ENCODE data around the gene TENM4.
"Not testable (repeated sequence)": the region's sequence is repeated elsewhere in the genome, so short reads cannot be mapped to it uniquely, and the experiment has no call there.

The TENM4 gene

DNA sequence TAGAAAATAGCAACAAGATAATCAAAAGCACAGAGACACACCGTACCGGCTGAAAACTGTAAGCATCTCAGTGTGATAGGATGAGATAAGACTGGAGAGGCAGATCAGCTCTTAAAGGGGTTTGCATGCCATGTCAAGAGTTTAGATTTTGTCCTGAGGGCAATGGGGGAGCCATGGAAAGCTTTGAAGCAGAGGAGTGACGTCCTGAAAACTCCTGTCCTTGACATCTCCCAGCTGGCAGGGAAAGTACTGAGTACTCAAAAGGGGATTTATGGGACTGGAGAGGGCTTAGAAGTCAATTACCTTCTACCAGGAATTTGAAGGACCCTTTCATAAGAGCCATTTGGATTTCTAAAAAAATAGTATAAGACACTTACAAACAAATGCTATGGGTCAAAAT, 445.7 kb downstream of the TENM4 start:
- no peak for DNase-seq

DNA sequence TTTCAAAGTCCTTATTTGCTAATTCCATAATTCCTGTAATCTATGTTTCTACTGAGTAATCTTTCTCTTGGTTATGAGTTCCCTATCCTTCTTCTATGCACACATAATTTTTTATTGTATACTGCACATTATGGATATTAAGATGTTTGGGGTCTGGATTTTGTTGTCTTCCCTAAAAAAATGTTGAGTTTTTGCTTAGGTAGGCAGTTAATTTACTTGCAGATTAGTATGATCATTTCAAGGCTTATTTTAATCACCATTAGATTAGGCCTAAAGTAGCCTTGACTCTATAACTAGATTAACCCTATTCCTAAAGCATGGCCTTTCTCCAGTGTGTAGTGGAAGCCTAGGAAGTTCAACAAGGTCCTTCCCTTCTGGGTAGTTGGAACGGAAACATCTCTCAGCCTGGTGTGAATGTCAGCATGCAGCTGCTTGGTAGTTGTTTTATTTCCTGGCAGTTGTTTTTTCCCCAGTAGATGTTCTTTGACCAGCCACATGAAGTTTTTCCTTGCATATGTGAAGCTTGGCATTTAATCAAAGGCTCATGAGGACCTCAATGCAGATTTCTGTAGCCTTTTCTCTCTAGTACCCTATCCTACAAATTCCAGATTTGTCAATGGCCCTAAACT, 446.9 kb downstream of the TENM4 start:
- DNase-seq: no peak

DNA sequence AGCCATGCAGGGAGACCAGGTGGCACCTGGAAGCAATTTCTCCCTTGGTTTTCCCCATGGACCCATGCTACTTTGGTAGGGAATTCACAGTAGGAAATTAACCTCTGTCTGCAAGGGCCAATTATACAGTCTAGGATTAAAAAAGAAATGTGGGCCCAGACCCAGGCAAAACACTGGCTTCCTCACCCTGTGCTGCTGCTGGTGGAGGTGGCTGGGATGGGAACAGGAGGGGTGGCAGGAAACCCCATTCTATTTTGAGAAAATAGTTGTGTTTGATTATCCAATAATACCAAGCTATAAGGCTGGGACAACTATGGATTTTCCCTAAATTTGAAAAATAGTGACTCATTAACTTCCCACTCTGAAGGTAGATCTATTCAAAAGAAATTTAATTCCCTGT, 449.1 kb downstream of the TENM4 start:
- DNase-seq: no peak

DNA sequence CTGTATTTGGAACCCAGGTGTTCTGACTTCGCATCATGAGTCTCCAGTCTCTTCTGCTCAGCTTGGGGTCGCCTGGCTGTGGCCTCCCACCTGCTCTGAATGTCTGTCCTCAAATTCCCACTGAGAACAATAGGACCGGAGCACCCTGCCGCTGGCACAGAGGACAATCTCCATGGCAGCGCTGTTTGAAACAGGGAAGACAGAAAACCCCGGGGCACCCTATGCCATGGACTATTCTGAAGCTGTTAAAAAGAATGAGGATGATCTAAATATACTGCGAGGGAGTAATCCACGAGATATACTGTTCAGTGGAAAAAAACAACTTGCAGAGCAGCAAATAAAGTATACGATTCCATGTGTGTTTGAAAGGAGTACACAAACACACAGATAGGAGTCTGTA, 450.6 kb downstream of the TENM4 start:
- no peak for DNase-seq

DNA sequence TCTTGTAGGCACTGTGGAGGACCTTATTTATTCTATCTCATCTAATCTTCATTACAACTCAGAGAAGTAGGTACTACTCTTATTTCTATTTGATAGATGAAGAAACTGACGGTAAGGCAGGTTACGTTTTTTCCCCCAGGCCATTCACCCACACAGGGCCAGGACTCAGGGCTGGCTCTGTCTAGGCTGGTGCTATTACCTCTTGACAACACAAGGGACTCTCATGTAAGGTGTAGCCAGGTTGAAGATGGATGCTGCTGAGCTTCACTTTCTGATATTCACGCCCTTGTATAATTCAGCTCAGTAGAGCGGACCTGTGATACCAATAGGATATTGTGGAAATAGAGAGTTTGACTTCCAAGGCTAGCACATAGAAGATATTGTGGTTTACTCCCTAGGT, 453.1 kb downstream of the TENM4 start:
- no peak for DNase-seq

DNA sequence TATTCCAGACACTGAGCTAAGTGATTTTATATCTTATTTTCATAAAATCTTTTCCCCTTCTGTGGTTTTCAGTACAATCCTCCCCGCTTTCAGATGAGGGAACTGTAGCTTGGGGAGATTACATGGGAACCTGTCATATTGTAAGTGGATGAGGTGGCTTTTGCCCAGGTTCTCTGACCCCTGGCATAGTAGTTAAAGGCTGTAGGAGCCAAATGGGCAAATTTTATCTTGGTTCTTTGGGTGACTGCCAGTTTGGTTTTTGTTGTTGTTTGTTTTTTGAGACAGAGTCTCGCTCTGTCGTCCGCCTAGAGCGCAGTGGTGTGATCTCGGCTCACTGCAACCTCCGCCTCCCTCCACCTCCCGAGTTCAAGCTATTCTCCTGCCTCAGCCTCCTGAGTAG, 454.5 kb downstream of the TENM4 start:
- no peak for DNase-seq

DNA sequence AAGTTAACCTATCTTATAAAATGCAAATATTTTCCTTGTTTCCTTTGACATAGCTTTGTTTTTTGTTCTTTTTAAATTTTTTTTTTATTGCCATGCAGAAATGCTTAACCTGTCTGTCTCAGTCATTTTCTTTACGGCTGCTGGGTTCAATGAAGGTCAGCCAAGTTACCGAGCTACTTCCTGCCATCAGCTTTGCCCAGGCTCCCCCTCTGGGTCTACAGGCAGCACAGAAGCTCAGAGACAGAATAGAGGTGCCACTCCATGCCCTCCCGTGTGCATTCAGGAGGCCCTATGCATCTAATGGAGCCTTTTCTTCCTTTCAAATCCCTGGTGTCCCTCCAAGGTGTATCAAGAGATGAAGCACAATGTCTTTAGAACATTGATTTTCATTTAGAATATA, 455.2 kb downstream of the TENM4 start:
- no peak for DNase-seq

DNA sequence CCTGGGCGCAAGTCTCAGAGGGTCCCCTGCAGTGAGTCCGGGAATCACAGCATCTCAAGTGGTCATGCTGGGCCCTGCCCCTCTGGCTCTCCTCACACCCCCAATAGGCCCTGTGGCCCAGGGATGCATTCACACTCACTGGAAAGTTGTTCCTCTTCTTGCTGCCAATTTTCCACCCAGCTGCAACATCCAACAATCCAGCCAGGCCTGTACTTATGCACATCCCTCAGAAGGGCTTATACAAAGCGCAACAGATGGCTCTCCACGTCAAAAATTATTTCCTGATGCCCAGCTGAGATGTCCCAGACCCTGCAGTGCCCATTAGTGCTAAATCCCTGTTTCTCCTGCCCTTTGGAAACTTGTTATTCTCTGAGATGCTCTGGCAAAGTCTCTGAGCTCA, 458.4 kb downstream of the TENM4 start:
- no peak for DNase-seq

DNA sequence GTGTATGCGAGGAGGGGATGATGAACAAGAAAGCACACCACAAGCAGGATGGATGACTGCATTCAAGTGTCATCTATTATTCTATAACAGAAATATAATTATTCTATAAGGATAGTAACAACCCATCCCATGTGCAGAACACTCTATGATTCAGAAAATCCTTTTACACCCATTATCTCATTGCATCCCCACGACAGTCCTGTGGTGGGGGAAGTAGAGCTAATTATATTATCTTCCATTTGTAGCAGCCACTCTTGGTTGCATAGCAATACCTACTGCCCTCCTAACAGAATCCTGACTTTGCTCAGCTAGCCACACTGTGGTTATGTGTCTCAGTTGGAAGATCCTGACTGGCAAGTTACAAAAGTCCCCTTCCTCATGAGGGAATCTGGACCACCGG, 459.7 kb downstream of the TENM4 start:
- no peak for DNase-seq

DNA sequence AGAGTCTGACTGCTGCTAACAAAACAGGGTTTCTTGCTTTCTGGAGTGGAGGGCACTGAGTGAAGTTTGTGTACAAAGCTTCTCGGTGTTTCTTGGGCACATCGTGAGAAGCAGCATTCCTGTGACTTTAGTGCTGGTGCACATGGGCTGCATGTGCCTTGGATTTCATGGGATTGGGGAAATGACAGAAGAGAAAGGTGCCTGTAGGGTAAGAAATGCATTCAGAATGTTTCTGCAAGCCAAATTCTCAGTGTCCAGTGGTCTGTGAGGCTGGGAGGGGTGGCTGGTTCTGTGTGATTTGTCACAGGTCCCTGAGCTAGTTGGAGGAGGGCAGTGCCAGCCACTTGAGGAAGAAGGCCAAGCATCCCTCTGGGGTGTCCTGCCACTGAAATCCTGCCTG, 462.0 kb downstream of the TENM4 start:
- DNase-seq: no peak

DNA sequence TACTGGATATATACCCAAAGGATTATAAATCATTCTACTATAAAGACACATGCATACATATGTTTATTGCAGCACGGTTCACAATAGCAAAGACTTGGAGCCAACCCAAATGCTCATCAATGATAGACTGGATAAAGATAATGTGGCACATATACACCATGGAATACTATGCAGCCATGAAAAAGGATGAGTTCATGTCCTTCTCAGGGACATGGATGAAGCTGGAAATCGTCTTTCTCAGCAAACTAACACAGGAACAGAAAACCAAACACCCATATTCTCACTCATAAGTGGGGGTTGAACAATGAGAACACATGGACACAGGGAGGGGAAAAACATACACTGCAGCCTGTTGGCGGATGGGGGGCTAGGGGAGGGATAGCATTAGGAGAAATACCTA, 463.0 kb downstream of the TENM4 start:
- not testable (repeated sequence) for DNase-seq

DNA sequence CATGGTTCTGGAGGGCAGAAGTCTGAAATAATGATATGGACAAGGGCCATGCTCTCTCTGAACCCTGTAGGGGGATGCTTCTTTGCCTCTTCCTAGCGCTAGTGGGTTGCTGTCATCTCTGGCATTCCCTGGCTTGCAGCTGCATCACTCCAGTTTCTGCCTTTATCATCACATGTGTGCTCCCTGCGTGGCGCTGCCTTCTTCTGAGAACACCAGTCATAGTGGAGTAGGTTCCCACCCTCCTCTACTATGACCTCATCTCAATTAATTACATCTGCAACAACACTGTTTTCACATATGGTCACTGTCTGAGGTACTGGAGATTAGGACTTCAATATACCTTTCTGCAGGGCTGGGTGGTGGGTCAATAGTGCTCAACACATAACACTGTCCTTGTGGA, 463.8 kb downstream of the TENM4 start:
- DNase-seq: no peak

DNA sequence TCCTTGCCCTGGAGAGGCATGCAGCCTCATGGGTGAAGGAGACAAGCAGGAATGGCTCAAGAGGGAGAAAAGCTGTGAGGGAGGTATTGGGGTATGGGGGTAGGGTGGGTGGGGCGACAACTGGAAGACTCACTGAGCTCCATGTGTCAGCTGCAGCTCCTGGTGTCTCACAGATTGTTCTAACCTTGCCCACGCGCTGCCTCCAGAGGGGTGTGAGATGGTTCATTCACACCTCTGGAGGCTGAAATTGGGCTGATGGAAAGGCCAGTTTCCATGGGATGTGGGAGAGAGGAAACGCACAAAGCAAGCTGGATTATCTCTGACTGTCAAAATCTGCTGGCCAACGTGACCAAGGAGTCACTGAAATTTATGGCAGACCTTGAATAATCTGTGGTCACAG, 465.7 kb downstream of the TENM4 start:
- DNase-seq: no peak

DNA sequence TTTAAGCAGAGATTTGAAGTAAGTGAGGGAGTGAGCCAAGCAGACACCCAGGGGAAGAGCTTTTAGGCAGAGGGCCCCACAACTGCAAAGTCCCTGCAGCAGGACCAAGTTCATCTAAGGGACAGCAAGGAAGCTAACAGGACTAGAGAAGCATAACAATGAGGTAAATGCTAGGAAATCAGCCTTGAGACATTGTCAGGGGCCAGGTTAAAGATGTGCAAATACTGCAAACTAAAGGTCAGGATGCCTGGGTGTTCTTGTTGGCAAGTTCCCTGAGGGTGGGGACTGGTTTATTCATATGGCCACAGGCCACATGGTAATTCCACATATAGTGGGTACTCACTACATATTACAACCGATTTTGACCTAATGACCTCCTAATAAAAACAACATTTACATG, 467.0 kb downstream of the TENM4 start:
- no peak for DNase-seq

DNA sequence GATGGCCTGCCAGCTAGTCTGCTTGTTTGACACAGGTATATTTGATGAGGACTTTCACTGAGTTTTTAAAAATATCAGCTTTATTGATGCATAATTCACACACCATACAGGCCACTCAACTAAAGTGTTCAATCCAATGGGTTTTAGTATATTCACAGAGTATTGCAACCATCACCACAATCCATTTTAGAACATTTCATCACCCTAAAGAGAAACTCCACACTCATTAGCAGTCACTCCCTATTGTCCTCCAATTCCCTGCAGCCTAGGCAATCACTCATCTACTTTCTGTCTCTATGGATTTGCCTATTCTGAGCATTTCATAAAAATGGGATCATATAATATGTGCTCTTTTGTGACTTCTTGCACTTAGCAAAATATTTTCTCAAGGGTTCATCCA, 468.2 kb downstream of the TENM4 start:
- DNase-seq: no peak

DNA sequence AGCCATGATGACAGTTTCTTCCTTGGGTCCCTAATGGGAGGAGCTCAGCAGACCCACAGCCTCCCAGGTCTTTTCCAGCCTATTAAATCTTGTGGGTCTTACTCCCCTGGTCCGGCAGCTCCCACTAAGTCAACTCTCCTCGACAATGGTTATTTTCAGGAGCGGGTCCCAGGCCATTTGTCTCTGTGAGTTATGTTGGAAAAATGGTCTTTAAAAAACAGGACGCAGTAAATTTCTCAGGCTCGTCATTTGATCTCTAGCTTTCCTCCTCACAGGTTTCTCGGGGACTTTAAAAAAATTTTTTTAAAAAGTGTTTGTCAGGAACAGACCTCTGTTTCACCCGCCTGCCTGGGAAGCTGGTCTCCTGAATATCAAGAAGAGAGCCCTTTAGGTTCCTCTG, 468.7 kb downstream of the TENM4 start:
- no peak for DNase-seq

DNA sequence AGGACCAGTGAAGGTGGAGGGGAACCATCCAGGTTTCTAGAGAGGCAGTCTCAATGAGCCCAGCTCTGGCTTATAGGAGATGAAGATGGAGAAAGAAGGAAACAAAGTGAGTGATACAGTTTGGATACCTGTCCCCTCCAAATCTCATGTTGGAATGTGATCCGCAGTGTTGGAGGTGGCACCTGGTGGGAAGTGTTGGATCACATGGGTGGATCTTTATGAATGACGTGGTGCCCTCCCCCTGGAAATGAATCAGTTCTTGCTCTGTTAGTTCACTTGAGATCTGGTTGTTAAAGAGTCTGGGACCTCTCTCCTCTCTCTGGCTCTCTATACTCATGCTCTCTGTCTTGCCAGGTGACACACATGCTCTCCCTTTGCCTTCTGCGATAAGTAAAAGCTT, 473.0 kb downstream of the TENM4 start:
- no peak for DNase-seq

DNA sequence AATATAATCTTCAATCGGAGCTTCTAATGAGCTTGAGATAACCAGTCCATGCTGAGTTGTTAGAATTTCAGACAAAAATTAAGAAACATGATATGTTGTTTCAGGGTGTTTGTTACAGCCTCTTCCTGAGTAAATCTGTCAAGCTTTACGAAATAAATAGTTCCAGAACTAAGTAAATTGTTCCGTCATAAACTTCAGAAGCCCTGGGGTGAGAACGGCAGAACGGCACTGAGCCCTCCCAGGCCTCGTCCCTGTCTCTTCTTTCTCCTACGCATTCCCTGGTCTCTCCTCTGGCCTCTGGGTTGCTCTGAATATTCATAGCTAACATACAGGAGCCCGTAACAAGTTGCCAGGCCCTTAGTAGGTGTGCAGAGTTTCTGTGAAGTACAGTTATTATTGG, 475.4 kb downstream of the TENM4 start:
- no peak for DNase-seq

DNA sequence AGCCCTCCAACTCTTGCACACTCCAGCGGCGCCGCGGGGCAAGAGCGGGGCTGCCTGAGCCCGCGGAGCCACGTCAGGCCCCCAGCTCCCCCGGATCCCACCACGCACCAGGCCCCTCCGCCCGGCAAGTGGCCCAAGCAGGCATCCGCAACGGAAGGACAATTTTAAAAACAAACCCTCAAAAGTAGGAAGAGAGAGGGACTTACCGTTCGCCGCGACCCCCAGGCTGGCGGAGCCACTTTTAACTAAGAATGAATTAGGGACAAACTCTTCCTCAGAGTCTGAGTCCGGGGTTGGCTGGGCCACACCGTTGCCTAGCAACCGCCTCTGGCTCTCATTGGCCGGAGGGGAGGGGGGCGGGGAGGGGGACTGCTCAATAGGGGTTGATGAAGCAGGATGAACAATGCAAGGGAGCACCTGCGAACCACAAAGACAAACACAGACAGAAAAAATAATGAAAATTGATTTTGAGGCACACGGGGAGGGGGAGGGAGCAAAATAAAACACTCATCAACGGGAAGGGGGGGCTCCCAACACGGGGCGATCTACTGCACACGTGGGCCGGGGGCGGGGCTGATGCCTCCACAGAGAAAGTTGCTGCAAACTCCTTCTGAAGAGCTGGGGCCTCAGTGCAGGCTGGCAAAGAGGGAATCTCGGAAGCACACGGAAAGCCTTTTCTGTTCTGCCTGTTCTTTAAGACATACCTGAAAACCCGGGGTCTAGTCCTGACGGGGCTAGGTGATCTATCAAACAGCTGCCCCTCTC, 478.7 kb downstream of the TENM4 start:
- no peak for DNase-seq

DNA sequence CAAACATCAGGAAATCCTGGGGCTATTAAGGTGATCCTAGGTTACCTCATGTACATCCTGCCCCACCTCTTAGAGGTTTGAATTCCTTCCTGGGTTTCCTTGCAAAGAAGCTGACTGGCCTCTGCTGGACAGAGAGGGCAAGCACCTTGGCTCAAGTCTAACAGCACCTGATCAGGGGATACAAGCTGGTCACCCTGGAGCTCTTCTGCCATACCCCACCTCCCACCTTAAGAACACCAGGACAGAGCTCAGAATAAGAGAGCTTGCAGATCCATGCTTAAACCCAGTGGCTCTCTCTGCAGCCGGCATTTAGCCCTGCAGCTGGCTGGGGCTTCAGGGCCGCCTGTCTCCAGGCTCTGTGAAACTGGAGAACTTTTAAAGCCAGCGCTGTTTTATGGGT, 479.6 kb downstream of the TENM4 start:
- DNase-seq: peak; percentile 86

DNA sequence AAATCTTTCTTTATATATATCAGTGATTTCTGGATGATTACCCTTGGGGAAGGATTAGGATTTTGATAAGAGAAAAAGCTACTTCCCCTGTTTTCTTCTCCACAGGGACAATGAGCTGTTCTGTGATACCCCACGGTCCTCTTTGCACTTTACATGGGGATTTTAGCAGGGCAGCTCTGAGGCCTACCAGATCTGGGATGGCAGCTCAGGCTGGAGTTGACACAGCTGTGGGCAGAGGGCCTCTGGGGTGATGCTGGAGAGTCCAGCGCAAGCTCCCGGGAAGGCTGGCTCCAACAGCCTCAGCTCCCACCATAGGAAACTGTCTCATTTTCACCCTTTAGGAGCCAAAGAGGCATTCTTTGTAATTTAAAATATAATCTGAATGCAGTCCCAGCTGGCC, 482.4 kb downstream of the TENM4 start:
- DNase-seq: no peak

DNA sequence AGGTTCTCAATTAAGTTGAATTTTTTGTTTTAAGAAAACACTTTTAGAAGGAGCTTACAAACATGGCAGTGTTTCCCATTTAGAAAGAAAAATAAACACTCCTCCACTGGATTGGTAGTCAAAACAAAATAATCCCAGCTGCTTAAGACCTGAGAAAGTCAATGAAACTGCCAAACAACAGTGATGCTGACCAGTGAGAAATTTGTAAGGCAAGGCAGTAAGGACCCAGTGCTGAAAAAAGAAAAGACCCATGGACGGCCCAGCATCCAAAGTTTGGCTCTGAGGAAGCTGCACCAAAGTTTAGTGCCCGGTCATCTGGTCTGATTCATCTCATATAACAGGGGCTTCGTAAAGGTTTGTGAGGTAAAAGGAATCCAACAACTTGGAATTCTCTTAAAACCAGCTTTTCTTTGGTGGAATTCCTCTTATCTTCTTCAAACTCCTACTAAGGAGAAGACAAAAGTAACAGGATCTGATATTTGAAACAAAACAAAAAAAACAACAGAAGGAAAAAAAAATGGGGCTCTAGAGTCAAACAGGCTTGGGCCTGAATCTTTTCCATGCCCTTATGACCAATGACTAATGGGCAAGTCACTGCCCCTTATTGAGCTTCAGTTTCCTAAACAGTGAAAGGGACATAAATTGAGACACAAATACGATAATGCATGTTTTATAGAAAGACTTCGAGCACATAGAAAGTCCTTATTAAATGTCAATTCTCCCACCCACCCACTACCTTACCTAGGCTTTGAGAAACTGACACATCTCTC, 483.2 kb downstream of the TENM4 start:
- DNase-seq: no peak

DNA sequence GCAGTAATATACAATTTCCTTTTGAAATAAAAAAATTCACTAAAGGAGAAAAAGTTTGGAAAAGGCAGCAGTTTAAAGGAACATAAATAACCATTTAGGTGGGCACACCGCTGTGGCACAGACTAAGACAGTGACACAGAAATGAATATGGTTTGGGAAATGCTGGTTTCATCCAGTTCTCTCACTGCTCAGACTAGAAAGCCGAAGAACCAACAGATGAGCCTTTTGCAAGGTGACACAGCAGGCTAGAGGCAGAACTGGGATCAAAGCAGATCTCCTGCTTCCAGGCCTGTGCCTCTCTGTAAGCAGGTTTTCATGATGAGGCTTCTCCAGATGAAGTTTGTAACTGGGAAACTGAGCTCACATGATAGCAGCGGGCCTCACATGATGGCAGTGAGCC, 486.1 kb downstream of the TENM4 start:
- no peak for DNase-seq

DNA sequence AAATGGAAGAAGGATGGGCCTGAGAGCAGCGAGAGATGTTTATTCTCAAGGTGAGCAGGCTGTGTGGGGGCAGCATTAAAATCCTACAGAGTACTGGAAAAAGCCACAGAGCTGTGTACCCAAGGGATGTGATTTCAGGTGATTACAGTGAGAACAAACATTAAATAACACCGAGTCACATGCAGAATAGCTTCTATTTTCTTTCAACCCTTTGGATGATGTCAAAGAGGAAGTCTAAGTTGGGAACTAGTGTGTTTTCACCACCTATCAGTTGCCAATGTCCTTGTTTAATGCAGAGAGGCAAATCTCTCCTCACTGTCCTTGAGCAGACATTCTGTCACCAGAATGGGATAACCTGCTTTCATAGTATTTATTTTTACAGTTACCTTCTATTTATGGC, 486.6 kb downstream of the TENM4 start:
- no peak for DNase-seq

All from RPMI8226 (cell line).